B cell (primary cell): ENCODE data around the gene KLRC3. TPM values are rescaled to one million over a fixed set of nuclear protein-coding genes. Genes with fewer than 3 reads are reported as not detected.
"Not testable (repeated sequence)": the region's sequence is repeated elsewhere in the genome, so short reads cannot be mapped to it uniquely, and the experiment has no call there.

Experiments
- ATAC-seq: fragments of 200-7000 bp; cut with Tn5 transposase; one replicate; pipeline ENCODE4 v1.10.0; 2021; ENCODE audit warnings: low read depth, mild to moderate bottlenecking, moderate number of reproducible peaks, moderate library complexity
- CTCF ChIA-PET: fragments of 350-600 bp; sonication (Branson Sonifier 250); formaldehyde crosslinking; loops from one replicate; lab custom pipeline; 2021; ENCODE audit warnings: antibody characterized with exemption, inconsistent platforms; lab: Charles Lee
- POLR2A ChIA-PET: fragments of 350-600 bp; sonication (Branson Sonifier 250); formaldehyde crosslinking; loops from one replicate; lab custom pipeline; 2021; ENCODE audit warnings: antibody characterized with exemption; lab: Charles Lee
- DNase-seq: peaks from one replicate; pipeline ENCODE4 v3.0.0; 2013
- H2AFZ ChIP-seq: 2 replicates; pipeline ENCODE4 v1.6.1; 2012; ENCODE audit warnings: mild to moderate bottlenecking, low read depth, low read length; ENCODE audit not compliant: insufficient read depth, poor library complexity, severe bottlenecking
- H3K27ac ChIP-seq, 2 donors: 1 replicate in 1 of 2; 2 replicates in 1 of 2; pipeline ENCODE4 v1.5.1; 2012 to 2013; ENCODE audit warnings: low read length in 2 of 2, mild to moderate bottlenecking in 2 of 2, moderate library complexity in 1 of 2
- H3K27me3 ChIP-seq, 4 experiments: fragments of 200-600 bp in 1 of 4; sonication (generic) in 1 of 4; replicated peaks in 1 of 4; 1 replicate in 2 of 4; 2 replicates in 2 of 4; pipeline versions ENCODE4 v1.6.1 to v1.7.0; 2013 to 2016; ENCODE audit warnings: low read length in 3 of 4, mild to moderate bottlenecking in 2 of 4, mixed read lengths in 1 of 4, moderate library complexity in 1 of 4; ENCODE audit not compliant: insufficient read depth in 4 of 4, control insufficient read depth in 3 of 4; ENCODE audit errors: control extremely low read depth in 1 of 4
- H3K36me3 ChIP-seq, 2 experiments: replicated peaks in 1 of 2; 1 replicate in 1 of 2; 2 replicates in 1 of 2; pipeline versions ENCODE4 v1.6.1 to v1.7.1; 2013; ENCODE audit warnings: low read length in 1 of 2; ENCODE audit not compliant: insufficient read depth in 2 of 2, control insufficient read depth in 1 of 2; ENCODE audit errors: control extremely low read depth in 1 of 2, extremely low read depth in 1 of 2
- H3K4me1 ChIP-seq, 2 donors: fragments of 200-600 bp in 1 of 2; sonication (generic) in 1 of 2; 1 replicate in 1 of 2; 2 replicates in 1 of 2; pipeline versions ENCODE4 v1.5.1 to v1.6.1; 2013 to 2017; ENCODE audit warnings: low read length in 2 of 2; ENCODE audit not compliant: control insufficient read depth in 2 of 2, insufficient read depth in 2 of 2
- H3K4me2 ChIP-seq: replicated peaks from 2 replicates; pipeline ENCODE3; 2012; ENCODE audit warnings: mild to moderate bottlenecking, low read depth, low read length; ENCODE audit not compliant: poor library complexity, severe bottlenecking
- H3K4me3 ChIP-seq, 5 experiments: fragments of 200-600 bp in 1 of 5; sonication (generic) in 1 of 5; 1 replicate in 3 of 5; 2 replicates in 2 of 5; pipeline versions ENCODE4 v1.5.1 to v1.7.0; 2011 to 2016; ENCODE audit warnings: low read length in 4 of 5, mild to moderate bottlenecking in 4 of 5, low read depth in 2 of 5, control low read depth in 1 of 5, moderate library complexity in 1 of 5; ENCODE audit not compliant: insufficient read depth in 1 of 5; ENCODE audit errors: control extremely low read depth in 1 of 5, extremely low read depth in 1 of 5
- H3K79me2 ChIP-seq: fragments of 200-600 bp; sonication (generic); one replicate; pipeline ENCODE4 v1.6.0; 2016; ENCODE audit warnings: low read length; ENCODE audit not compliant: control insufficient read depth, insufficient read depth
- H3K9ac ChIP-seq: fragments of 200-600 bp; sonication (generic); 2 replicates; pipeline ENCODE4 v1.6.1; 2017; ENCODE audit warnings: mild to moderate bottlenecking, low read length, moderate library complexity
- H3K9me3 ChIP-seq, 3 donors: one replicate each; pipeline versions ENCODE4 v1.6.1 to v1.7.1; 2013; ENCODE audit warnings: low read length in 2 of 3; ENCODE audit not compliant: control insufficient read depth in 2 of 3, insufficient read depth in 1 of 3; ENCODE audit errors: control extremely low read depth in 1 of 3
- H4K20me1 ChIP-seq: 2 replicates; pipeline ENCODE4 v1.6.0; 2012; ENCODE audit warnings: mild to moderate bottlenecking, low read length; ENCODE audit not compliant: insufficient read depth, control insufficient read depth, poor library complexity, severe bottlenecking
- H3K27ac Mint-ChIP-seq: one replicate; pipeline ENCODE4 v1.8.0; 2021; ENCODE audit warnings: mixed read lengths
- H3K27me3 Mint-ChIP-seq: one replicate; pipeline ENCODE4 v1.8.0; 2021; ENCODE audit warnings: mixed read lengths
- H3K4me1 Mint-ChIP-seq: one replicate; pipeline ENCODE4 v1.8.0; 2021; ENCODE audit warnings: mixed read lengths
- H3K4me3 Mint-ChIP-seq: one replicate; pipeline ENCODE4 v1.8.0; 2021; ENCODE audit warnings: mixed read lengths
- H3K9me3 Mint-ChIP-seq: one replicate; pipeline ENCODE4 v1.8.0; 2022; ENCODE audit warnings: mixed read lengths; ENCODE audit not compliant: insufficient read depth
- WGBS: methylation state at CpG from one replicate; pipeline ENCODE4 v1.1.5; 2013; ENCODE audit warnings: missing lambda C conversion rate; ENCODE audit not compliant: insufficient coverage; 5-methylcytosine and 5-hydroxymethylcytosine counted together
- intact Hi-C: fragments of 100-400 bp; cut with micrococcal nuclease; formaldehyde crosslinking; loops from one replicate; pipeline ENCODE4 v1.10.0; 2022
- polyA plus RNA-seq: library from polyadenylated mRNA; depleted of rRNA; stranded (reverse); fragments of >200 nt; gene quantifications from 2 replicates; pipeline ENCODE4 v1.2.3, GENCODE V29; 2012
- total RNA-seq, 2 donors: library from RNA; stranded (reverse); fragments of 120-200 nt in 1 of 2; gene quantifications; 1 replicate in 1 of 2; 2 replicates in 1 of 2; pipeline versions ENCODE4 v1.2.3 to v1.2.4, GENCODE V29; 2013 to 2022

The KLRC3 gene
- total and polyA plus RNA-seq, 2 donors (not counting 1 experiment from before 2014, with no cell fraction given), result not detected

DNA sequence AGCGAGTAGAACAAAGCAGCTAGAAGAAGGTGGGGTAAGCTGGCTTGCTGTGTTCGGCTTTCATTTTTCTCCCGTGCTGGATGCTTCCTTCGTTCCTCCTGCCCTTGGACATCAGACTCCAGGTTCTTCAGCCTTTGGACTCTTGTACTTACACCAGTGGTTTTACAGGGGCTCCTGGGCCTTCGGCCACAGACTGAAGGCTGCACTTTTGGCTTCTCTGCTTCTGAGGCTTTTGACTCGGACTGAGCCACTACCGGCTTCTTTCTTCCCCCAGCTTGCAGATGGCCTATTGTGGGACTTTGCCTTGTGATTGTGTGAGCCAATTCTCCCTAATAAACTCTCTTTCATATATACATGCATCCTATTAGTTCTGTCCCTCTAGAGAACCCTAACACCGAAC is 5.5 kb upstream of the KLRC3 start:
- H4K20me1 ChIP-seq, POLR2A ChIA-PET, H2AFZ ChIP-seq, H3K4me3 Mint-ChIP-seq, H3K27ac Mint-ChIP-seq, H3K4me3 ChIP-seq, H3K27me3 ChIP-seq, H3K4me2 ChIP-seq, H3K9me3 ChIP-seq, H3K27me3 Mint-ChIP-seq, H3K4me1 ChIP-seq, H3K9ac ChIP-seq, ATAC-seq, H3K4me1 Mint-ChIP-seq, intact Hi-C loops, DNase-seq, H3K79me2 ChIP-seq, H3K9me3 Mint-ChIP-seq, CTCF ChIA-PET, H3K27ac ChIP-seq, H3K36me3 ChIP-seq: not testable (repeated sequence)
- WGBS, result 93% methylated on average over 2 of the region's 8 CpGs

DNA sequence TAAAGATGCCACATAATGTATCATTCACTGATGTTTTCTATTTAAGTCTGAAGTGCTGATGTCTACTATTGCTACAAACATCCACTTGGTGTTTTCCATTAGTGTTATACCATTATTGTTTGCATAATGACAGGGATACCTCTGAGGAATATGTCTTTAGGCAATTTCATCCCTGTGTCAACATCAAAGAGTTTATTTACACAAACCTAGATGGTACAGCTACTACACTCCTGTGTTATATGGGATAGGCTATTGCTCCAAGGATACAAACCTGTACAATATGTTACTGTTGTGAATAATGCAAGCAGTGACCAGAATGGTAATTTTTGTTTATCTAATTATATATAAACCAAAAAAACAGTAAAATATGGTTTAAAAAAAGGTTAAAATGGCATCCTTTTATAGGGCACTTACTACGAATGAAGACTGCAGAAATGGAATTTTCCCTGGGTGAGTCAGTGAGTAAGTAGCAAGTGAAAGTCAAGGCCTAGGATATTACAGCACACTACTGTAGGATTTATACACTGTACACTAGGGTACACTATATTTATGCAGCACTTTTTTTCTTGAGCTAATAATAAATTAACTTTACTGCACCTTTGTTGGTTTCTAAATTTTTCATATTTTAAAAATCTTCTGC is 4.0 kb upstream of the KLRC3 start:
- H3K27ac ChIP-seq, ATAC-seq, H3K4me1 Mint-ChIP-seq, H3K27me3 Mint-ChIP-seq, H3K9me3 Mint-ChIP-seq, H3K27me3 ChIP-seq, POLR2A ChIA-PET, H3K9me3 ChIP-seq, H3K4me3 Mint-ChIP-seq, H2AFZ ChIP-seq, H3K4me3 ChIP-seq, H3K4me1 ChIP-seq, intact Hi-C loops, H3K36me3 ChIP-seq, H4K20me1 ChIP-seq, H3K4me2 ChIP-seq, DNase-seq, CTCF ChIA-PET, H3K9ac ChIP-seq, H3K79me2 ChIP-seq, H3K27ac Mint-ChIP-seq: not testable (repeated sequence)
- WGBS, result no CpG with 5 or more reads among the region's 1 CpG

DNA sequence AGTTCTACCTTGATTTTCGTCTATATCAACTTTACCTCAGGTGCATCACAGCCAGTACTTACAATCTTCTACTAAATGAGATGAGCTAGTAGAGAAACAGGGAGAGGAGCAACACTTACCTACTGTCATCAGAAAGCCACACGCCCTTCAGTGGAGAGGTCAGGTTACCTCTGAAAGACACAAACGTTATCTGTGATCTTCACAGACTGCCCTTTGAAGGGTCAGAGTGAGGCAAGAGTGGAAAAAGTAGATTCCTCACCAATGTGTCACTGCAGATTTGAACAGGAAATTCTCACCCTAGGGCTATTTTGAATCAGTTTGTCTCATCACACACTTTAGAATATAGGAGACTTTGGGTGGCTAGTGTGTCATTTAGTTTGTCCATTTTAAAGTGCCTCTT is 1.8 kb upstream of the KLRC3 start:
- H3K79me2 ChIP-seq, POLR2A ChIA-PET, H3K27me3 ChIP-seq, H3K27me3 Mint-ChIP-seq, H3K4me3 Mint-ChIP-seq, intact Hi-C loops, H3K9me3 Mint-ChIP-seq, H3K27ac Mint-ChIP-seq, H2AFZ ChIP-seq, ATAC-seq, H3K27ac ChIP-seq, H4K20me1 ChIP-seq, H3K9ac ChIP-seq, CTCF ChIA-PET, DNase-seq, H3K4me1 ChIP-seq, H3K4me3 ChIP-seq, H3K9me3 ChIP-seq, H3K4me1 Mint-ChIP-seq, H3K4me2 ChIP-seq, H3K36me3 ChIP-seq: not testable (repeated sequence)
- WGBS, result no CpG with 5 or more reads among the region's 3 CpGs
